G401 (cell line): ENCODE results near the gene CSNK1G2. TPM values are rescaled to one million over a fixed set of nuclear protein-coding genes. Genes with fewer than 3 reads are reported as not detected.

Experiments used
- total RNA-seq: library from RNA; depleted of rRNA; stranded (reverse); fragments of >200 nt; shearing (Covaris generic); gene quantifications from 2 replicates; pipeline ENCODE4 v1.2.3, GENCODE V29; 2014; rRNA removed

Gene CSNK1G2
- total RNA-seq, 1 experiment from 2014 or later = 81.9 TPM

Other genes with a start within 250 kb of the CSNK1G2 start
- not detected in 2 replicates for gene ONECUT3, start 187.7 kb upstream of the CSNK1G2 start, total RNA-seq
- 2.5 and 5.5 TPM in 2 replicates for gene ATP8B3, start 128.9 kb upstream of the CSNK1G2 start, total RNA-seq
- gene REXO1, start 92.7 kb upstream of the CSNK1G2 start, total RNA-seq = 7.8 and 10.7 TPM in 2 replicates
- gene KLF16, start 77.6 kb upstream of the CSNK1G2 start, total RNA-seq = 27.9 and 29.2 TPM in 2 replicates
- 94.4 and 130 TPM in 2 replicates for gene ABHD17A, start 55.7 kb upstream of the CSNK1G2 start, total RNA-seq
- gene ADAT3, start 35.8 kb upstream of the CSNK1G2 start, total RNA-seq = 8.6 and 13.5 TPM in 2 replicates
- 45.9 and 70.6 TPM in 2 replicates for gene SCAMP4, start 35.8 kb upstream of the CSNK1G2 start, total RNA-seq
- 70.9 and 89.0 TPM in 2 replicates for gene BTBD2, start 74.5 kb downstream of the CSNK1G2 start, total RNA-seq
- gene MKNK2, start 110.1 kb downstream of the CSNK1G2 start, total RNA-seq = 113 and 118 TPM in 2 replicates
- 20.6 and 29.0 TPM in 2 replicates for gene MOB3A, start 155.2 kb downstream of the CSNK1G2 start, total RNA-seq
- gene IZUMO4, start 155.7 kb downstream of the CSNK1G2 start, total RNA-seq = 0.25 and 4.0 TPM in 2 replicates
- 195 and 235 TPM in 2 replicates for gene AP3D1, start 210.4 kb downstream of the CSNK1G2 start, total RNA-seq
- gene DOT1L, start 222.8 kb downstream of the CSNK1G2 start, total RNA-seq = 12.1 and 14.8 TPM in 2 replicates